Hepatocyte (in vitro differentiated cells): ENCODE measurements around the gene SHOX. TPM values are rescaled to one million over a fixed set of nuclear protein-coding genes. Genes with fewer than 3 reads are reported as not detected.

Experiments used
- DNase-seq: peaks from one replicate; pipeline ENCODE4 v3.0.0-alpha.2; 2016; ENCODE audit warnings: low spot score
- H2AFZ ChIP-seq: fragments of 200-600 bp; sonication (generic); 2 replicates; pipeline ENCODE4 v1.6.0; 2016; ENCODE audit warnings: antibody characterized with exemption, mild to moderate bottlenecking
- H3K27ac ChIP-seq: fragments of 200-600 bp; sonication (generic); 2 replicates; pipeline ENCODE4 v1.5.1; 2016; ENCODE audit warnings: mild to moderate bottlenecking
- H3K27me3 ChIP-seq: fragments of 200-600 bp; sonication (generic); 2 replicates; pipeline ENCODE4 v1.6.1; 2016
- H3K36me3 ChIP-seq: fragments of 200-600 bp; sonication (generic); replicated peaks from 2 replicates; pipeline ENCODE4 v1.5.1; 2016; ENCODE audit warnings: low read depth; ENCODE audit not compliant: insufficient read depth
- H3K4me1 ChIP-seq: fragments of 200-600 bp; sonication (generic); 2 replicates; pipeline ENCODE4 v1.5.1; 2016; ENCODE audit warnings: mild to moderate bottlenecking, moderate library complexity; ENCODE audit not compliant: insufficient read depth
- H3K4me2 ChIP-seq: fragments of 200-600 bp; sonication (generic); 2 replicates; pipeline ENCODE4 v1.6.0; 2016
- H3K4me3 ChIP-seq: fragments of 200-600 bp; sonication (generic); 2 replicates; pipeline ENCODE4 v1.5.1; 2016; ENCODE audit warnings: mild to moderate bottlenecking
- H3K79me2 ChIP-seq: fragments of 200-600 bp; sonication (generic); 2 replicates; pipeline ENCODE4 v1.6.0; 2017; ENCODE audit warnings: mild to moderate bottlenecking
- H3K9me2 ChIP-seq: fragments of 200-600 bp; sonication (generic); replicated peaks from 2 replicates; pipeline ENCODE4 v1.6.0; 2017; ENCODE audit warnings: mild to moderate bottlenecking; ENCODE audit not compliant: insufficient read depth
- H3K9me3 ChIP-seq: fragments of 200-600 bp; sonication (generic); 2 replicates; pipeline ENCODE4 v1.5.1; 2016; ENCODE audit warnings: low read depth, mild to moderate bottlenecking
- H4K20me1 ChIP-seq: fragments of 200-600 bp; sonication (generic); 2 replicates; pipeline ENCODE4 v1.6.0; 2016; ENCODE audit warnings: mild to moderate bottlenecking; ENCODE audit not compliant: insufficient read depth, poor library complexity, severe bottlenecking
- EZH2 ChIP-seq: fragments of 200-600 bp; sonication (generic); IDR thresholded peaks from 2 replicates; pipeline ENCODE4 v1.6.1; 2016; ENCODE audit warnings: antibody characterized with exemption, mild to moderate bottlenecking, borderline replicate concordance
- EZH2phosphoT487 ChIP-seq: fragments of 200-600 bp; sonication (generic); IDR thresholded peaks from one replicate; pipeline ENCODE4 v1.6.1; 2018; ENCODE audit warnings: antibody characterized with exemption, mild to moderate bottlenecking, low read depth, moderate library complexity; ENCODE audit not compliant: unreplicated experiment, severe bottlenecking
- WGBS: methylation state at CpG from one replicate; pipeline ENCODE4 v1.1.6; 2016; ENCODE audit warnings: low lambda C conversion rate; ENCODE audit errors: missing lambda C conversion rate; 5-methylcytosine and 5-hydroxymethylcytosine counted together
- polyA plus RNA-seq: library from polyadenylated mRNA; unstranded; fragments of >200 nt; fragmentation: Nextera tagmentation; extraction: Ambion mirVana; gene quantifications from 2 replicates; pipeline ENCODE4 v1.2.1, GENCODE V29; 2016
- total RNA-seq: library from RNA; depleted of rRNA; stranded (reverse); fragments of >200 nt; gene quantifications from 2 replicates; pipeline ENCODE4 v1.2.3, GENCODE V29; 2014
- TF ChIP-seq, protein P1 (sequence below): fragments of 200-600 bp; sonication (generic); IDR thresholded peaks from 2 replicates; pipeline ENCODE4 v1.5.1; 2016; ENCODE audit warnings: antibody characterized with exemption, mild to moderate bottlenecking; ENCODE audit not compliant: poor library complexity

The SHOX gene
- total and polyA plus RNA-seq, 2 experiments from 2014 or later: 0.10 TPM; not detected in 1

- Histone ChIP-seq H3K36me3 (no peaks in the 10 kb centered on the region), H3K9me3 (no peaks in the 10 kb centered on the region), H3K9me2 (no peaks in the 10 kb centered on the region), H4K20me1 (no peaks in the 10 kb centered on the region), H3K4me1 (no peaks in the 10 kb centered on the region), H3K4me2 (no peak overlapping the region), H2AFZ (no peak overlapping the region), H3K27ac (no peak overlapping the region), H3K79me2 (no peaks in the 10 kb centered on the region), H3K27me3 (peaks cover 85% of the 10 kb centered on the region), H3K4me3 (no peak overlapping the region)
- TF ChIP-seq EZH2phosphoT487 (no peak), EZH2 (peak; percentile 76)
- TF ChIP-seq, protein P1, sequence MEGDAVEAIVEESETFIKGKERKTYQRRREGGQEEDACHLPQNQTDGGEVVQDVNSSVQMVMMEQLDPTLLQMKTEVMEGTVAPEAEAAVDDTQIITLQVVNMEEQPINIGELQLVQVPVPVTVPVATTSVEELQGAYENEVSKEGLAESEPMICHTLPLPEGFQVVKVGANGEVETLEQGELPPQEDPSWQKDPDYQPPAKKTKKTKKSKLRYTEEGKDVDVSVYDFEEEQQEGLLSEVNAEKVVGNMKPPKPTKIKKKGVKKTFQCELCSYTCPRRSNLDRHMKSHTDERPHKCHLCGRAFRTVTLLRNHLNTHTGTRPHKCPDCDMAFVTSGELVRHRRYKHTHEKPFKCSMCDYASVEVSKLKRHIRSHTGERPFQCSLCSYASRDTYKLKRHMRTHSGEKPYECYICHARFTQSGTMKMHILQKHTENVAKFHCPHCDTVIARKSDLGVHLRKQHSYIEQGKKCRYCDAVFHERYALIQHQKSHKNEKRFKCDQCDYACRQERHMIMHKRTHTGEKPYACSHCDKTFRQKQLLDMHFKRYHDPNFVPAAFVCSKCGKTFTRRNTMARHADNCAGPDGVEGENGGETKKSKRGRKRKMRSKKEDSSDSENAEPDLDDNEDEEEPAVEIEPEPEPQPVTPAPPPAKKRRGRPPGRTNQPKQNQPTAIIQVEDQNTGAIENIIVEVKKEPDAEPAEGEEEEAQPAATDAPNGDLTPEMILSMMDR: no peak
- no peak for DNase-seq
- 30% methylated on average over 15 of the region's 15 CpGs for WGBS
These were observed 3.0 kb upstream of the SHOX start for GRCh38 chrX:627510-627981.

DNA sequence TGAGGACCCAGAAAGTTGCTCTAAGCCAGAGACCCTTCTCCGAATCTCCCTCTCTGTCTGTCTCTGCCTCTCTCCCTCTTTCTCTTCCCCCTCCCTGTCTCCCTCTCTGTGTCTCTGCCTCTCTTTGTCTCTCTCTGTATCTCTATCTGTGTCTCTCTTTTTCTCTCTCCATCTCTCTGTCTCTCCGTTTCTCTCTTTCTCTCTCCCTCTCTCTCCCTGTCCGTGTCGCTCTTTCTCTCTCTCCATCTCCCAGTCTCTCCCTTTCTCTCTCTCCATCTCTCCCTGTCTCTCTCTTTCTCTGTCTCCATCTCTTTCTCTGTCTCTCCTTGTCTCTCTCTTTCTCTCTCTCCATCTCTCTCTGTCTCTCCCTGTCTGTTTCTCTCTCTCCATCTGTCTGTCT lies 2.6 kb upstream of the SHOX start:
- 52% methylated on average over 2 of the region's 4 CpGs for WGBS
- H3K9me2 ChIP-seq: no peaks in the 10 kb centered on the region
- no peak overlapping the region for H3K27ac ChIP-seq
- DNase-seq: no peak
- H3K4me2 ChIP-seq: no peak overlapping the region
- no peaks in the 10 kb centered on the region for H3K9me3 ChIP-seq
- TF ChIP-seq EZH2 (no peak), EZH2phosphoT487 (no peak)
- TF ChIP-seq, protein P1: no peak
- H4K20me1 ChIP-seq: no peaks in the 10 kb centered on the region
- no peak overlapping the region for H3K4me3 ChIP-seq
- no peaks in the 10 kb centered on the region for H3K79me2 ChIP-seq
- H3K36me3 ChIP-seq: no peaks in the 10 kb centered on the region
- H3K27me3 ChIP-seq: peaks cover 85% of the 10 kb centered on the region
- no peak overlapping the region for H2AFZ ChIP-seq
- H3K4me1 ChIP-seq: no peaks in the 10 kb centered on the region

- Histone ChIP-seq H3K4me1 (no peaks in the 10 kb centered on the region), H3K9me2 (no peaks in the 10 kb centered on the region), H3K4me3 (no peak overlapping the region), H2AFZ (no peak overlapping the region), H3K36me3 (no peaks in the 10 kb centered on the region), H3K4me2 (no peak overlapping the region), H4K20me1 (no peaks in the 10 kb centered on the region), H3K9me3 (no peaks in the 10 kb centered on the region), H3K79me2 (no peaks in the 10 kb centered on the region), H3K27me3 (peaks cover 85% of the 10 kb centered on the region), H3K27ac (no peak overlapping the region)
- WGBS: 5% methylated on average over 27 of the region's 30 CpGs
- no peak for DNase-seq
- TF ChIP-seq EZH2phosphoT487: peak; percentile 30
- TF ChIP-seq, protein P1: no peak
- peak; percentile 31 for TF ChIP-seq EZH2
These were observed 1.2 kb upstream of the SHOX start for GRCh38 chrX:629230-630006.
